GM12878 (cell line): ENCODE data around the gene TAF4. TPM values are rescaled to one million over a fixed set of nuclear protein-coding genes. Genes with fewer than 3 reads are reported as not detected.

Source experiments
- ATAC-seq: fragments of 200-7000 bp; cut with Tn5 transposase; 3 replicates; pipeline ENCODE4 v1.9.1; 2020; ENCODE audit warnings: mild to moderate bottlenecking, moderate library complexity
- BruUV-seq: library from RNA; stranded (reverse); fragments of 400-500 nt; replicated peaks from 2 replicates; lab custom pipeline; 2021; lab: Mats Ljungman, UMichigan
- CTCF ChIA-PET: fragments of 300-600 bp; sonication (Branson Sonifier 250); formaldehyde crosslinking; extraction: SDS; loops from one replicate; lab custom pipeline; 2021; ENCODE audit warnings: inconsistent platforms; lab: Yijun Ruan, JAX
- POLR2A ChIA-PET: fragments of 350-600 bp; formaldehyde crosslinking; extraction: SDS; loops from one replicate; lab custom pipeline; 2021; ENCODE audit warnings: inconsistent platforms; lab: Charles Lee
- RAD21 ChIA-PET: fragments of 300-600 bp; sonication (Branson Sonifier 250); formaldehyde crosslinking; loops from one replicate; lab custom pipeline; 2023; ENCODE audit warnings: antibody characterized with exemption; ENCODE audit not compliant: unreplicated experiment; lab: Charles Lee
- SMC1A ChIA-PET: fragments of 300-600 bp; sonication (Branson Sonifier 250); formaldehyde crosslinking; loops from one replicate; lab custom pipeline; 2023; ENCODE audit not compliant: unreplicated experiment, uncharacterized antibody; lab: Charles Lee
- DNase-seq: peaks from one replicate; pipeline ENCODE4 v3.0.0-alpha.2; 2011; ENCODE audit warnings: low read depth, low spot score
- FAIRE-seq: peaks from 3 replicates; lab custom pipeline; 2011; peaks lifted over from hg19 to GRCh38; lab: Jason Lieb, UNC
- H2AFZ ChIP-seq: 2 replicates; pipeline ENCODE4 v1.6.0; 2011; ENCODE audit warnings: low read depth, low read length, control low read depth; ENCODE audit not compliant: control insufficient read depth
- H3K27ac ChIP-seq: 2 replicates; pipeline ENCODE4 v1.5.1; 2011; ENCODE audit warnings: control low read depth; ENCODE audit not compliant: control insufficient read depth, insufficient read depth
- H3K27me3 ChIP-seq, 2 experiments: replicated peaks in 1 of 2; 2 replicates each; pipeline versions ENCODE4 v1.6.0 to v1.6.1; 2011; ENCODE audit warnings: low read length in 1 of 2; ENCODE audit not compliant: control insufficient read depth in 2 of 2, insufficient read depth in 2 of 2
- H3K36me3 ChIP-seq, 2 experiments: 2 replicates each; pipeline ENCODE4 v1.5.1; 2011; ENCODE audit warnings: low read length in 1 of 2; ENCODE audit not compliant: control insufficient read depth in 2 of 2, insufficient read depth in 2 of 2
- H3K4me1 ChIP-seq: 2 replicates; pipeline ENCODE4 v1.6.1; 2011; ENCODE audit warnings: mild to moderate bottlenecking, low read length, moderate library complexity, mixed read lengths; ENCODE audit not compliant: control insufficient read depth, insufficient read depth
- H3K4me2 ChIP-seq: 2 replicates; pipeline ENCODE4 v1.6.0; 2011; ENCODE audit warnings: control low read depth; ENCODE audit not compliant: control insufficient read depth, insufficient read depth
- H3K4me3 ChIP-seq: fragments of 200-600 bp; sonication (generic); 2 replicates; pipeline ENCODE4 v1.5.1; 2016
- H3K79me2 ChIP-seq: 2 replicates; pipeline ENCODE4 v1.6.0; 2011; ENCODE audit warnings: low read length; ENCODE audit not compliant: control insufficient read depth, insufficient read depth
- H3K9ac ChIP-seq: 2 replicates; pipeline ENCODE4 v1.8.0; 2011; ENCODE audit warnings: low read length, control low read depth, mixed read lengths; ENCODE audit not compliant: control insufficient read depth, insufficient read depth
- H3K9me3 ChIP-seq: replicated peaks from 3 replicates; pipeline ENCODE4 v1.5.1; 2011; ENCODE audit warnings: mild to moderate bottlenecking, low read length; ENCODE audit not compliant: control insufficient read depth, insufficient read depth
- H4K20me1 ChIP-seq: 2 replicates; pipeline ENCODE4 v1.6.0; 2011; ENCODE audit not compliant: control insufficient read depth, insufficient read depth
- EGR1 ChIP-seq, 2 experiments: IDR thresholded peaks; 1 replicate in 1 of 2; 2 replicates in 1 of 2; pipeline ENCODE4 v1.6.1; 2011 to 2012; ENCODE audit warnings: low read depth in 2 of 2, low read length in 2 of 2, borderline replicate concordance in 1 of 2, mild to moderate bottlenecking in 1 of 2, moderate library complexity in 1 of 2
- MXI1 ChIP-seq: fragments of 150-350 bp; IDR thresholded peaks from 2 replicates; pipeline ENCODE4 v1.6.1; 2011; ENCODE audit warnings: low read depth, mild to moderate bottlenecking, inconsistent platforms, low read length, improper control_type of control experiment
- NKRF ChIP-seq: fragments of 450-650 bp; conservative IDR thresholded peaks from 2 replicates; pipeline ENCODE4 v1.6.1; 2017; ENCODE audit warnings: mild to moderate bottlenecking, moderate library complexity
- TCF3 ChIP-seq: IDR thresholded peaks from 2 replicates; pipeline ENCODE4 v1.6.1; 2012; ENCODE audit warnings: low read depth, mild to moderate bottlenecking, low read length, borderline replicate concordance; ENCODE audit not compliant: insufficient read depth
- USF2 ChIP-seq: IDR thresholded peaks from 2 replicates; pipeline ENCODE4 v1.6.1; 2011; ENCODE audit warnings: low read depth, low read length, improper control_type of control experiment, borderline replicate concordance
- ZNF217 ChIP-seq: fragments of 450-650 bp; IDR thresholded peaks from 2 replicates; pipeline ENCODE4 v1.6.1; 2017; ENCODE audit warnings: antibody characterized with exemption, mild to moderate bottlenecking
- ZZZ3 ChIP-seq: IDR thresholded peaks from 2 replicates; pipeline ENCODE4 v1.6.1; 2011; ENCODE audit warnings: low read depth; ENCODE audit not compliant: control insufficient read depth, insufficient read length
- WGBS: methylation state at CpG from one replicate; pipeline ENCODE4 v1.1.6; 2016; ENCODE audit warnings: low lambda C conversion rate; ENCODE audit not compliant: insufficient replicate concordance, insufficient coverage; ENCODE audit errors: missing lambda C conversion rate; 5-methylcytosine and 5-hydroxymethylcytosine counted together
- in situ Hi-C: fragments of 300-500 bp; cut with MboI; formaldehyde crosslinking; loops from 9 replicates; pipeline ENCODE4 v1.14.3; 2018; ENCODE audit warnings: mixed read lengths
- intact Hi-C: fragments of 100-400 bp; cut with micrococcal nuclease; formaldehyde crosslinking; loops from one replicate; pipeline ENCODE4 v1.14.2; 2022; ENCODE audit not compliant: unreplicated experiment
- polyA plus RNA-seq, 11 experiments: library from polyadenylated mRNA; depleted of rRNA in 4 of 11; unstranded in 6 of 11; stranded (reverse) in 5 of 11; fragments of >200 nt; fragmentation: Nextera tagmentation in 4 of 11; fragmentation: Illumina TruSeq in 1 of 11; extraction: Ambion mirVana in 4 of 11; extraction: Trizol in 1 of 11; gene quantifications; 1 replicate in 1 of 11; 2 replicates in 10 of 11; pipeline versions ENCODE4 v1.2.1 to v1.2.3, GENCODE V29; 2011 to 2016; ENCODE audit warnings: inconsistent platforms in 2 of 11, missing spikeins in 2 of 11, low read depth in 1 of 11
- total RNA-seq, 4 experiments: library from RNA; depleted of rRNA in 3 of 4; stranded (reverse); fragments of >200 nt in 3 of 4; fragmentation: Illumina TruSeq in 1 of 4; extraction: Trizol in 1 of 4; gene quantifications; 2 replicates each; pipeline versions ENCODE4 v1.2.1 to v1.2.3, GENCODE V29; 2013 to 2021

The TAF4 gene
- total and polyA plus RNA-seq, 10 of the 15 experiments (the other 5 are each of a cell fraction or from before 2014, with no cell fraction given) = 0.39 to 16.9 (median 3.4) TPM

GRCh38 chr20:62059401-62059800, 6.3 kb downstream of the TAF4 start (continued):
- TF ChIP-seq MXI1 = no peak

- over 99% methylated on average over 9 of the region's 11 CpGs for WGBS
- no peak overlapping the region for H2AFZ ChIP-seq
- POLR2A ChIA-PET = no interaction called here
- intact Hi-C loops (no loop called here), in situ Hi-C loops (no loop called here)
- RAD21 ChIA-PET = no interaction called here
- peaks cover 0 to 2% of the 10 kb centered on the region in 2 experiments; a peak in 2 of 4 replicates for H3K36me3 ChIP-seq
- no peak overlapping the region for H3K27ac ChIP-seq
- H3K4me3 ChIP-seq = no peak overlapping the region
- H3K27me3 ChIP-seq = no peaks in the 10 kb centered on the region
- no peak overlapping the region for H3K4me2 ChIP-seq
- H3K4me1 ChIP-seq = no peaks in the 10 kb centered on the region
- TF ChIP-seq NKRF (no peak), TCF3 (no peak), USF2 (no peak), ZZZ3 (no peak), EGR1 (IDR thresholded peaks at IDR 0.05; ENCODE audit: borderline replicate concordance in 1 of 2, low read depth in 2 of 2, low read length in 2 of 2) (no peak), ZNF217 (no peak)
- H4K20me1 ChIP-seq = 0 out of 2 replicates have a peak, but pooled peaks cover 4% of the 10 kb centered on the region
- SMC1A ChIA-PET = interaction anchor here (1.0 kb wide), 1 partner anchor 20 kb away, joined by 3 read pairs; no protein-coding TSS in a partner anchor
- FAIRE-seq (no peak), DNase-seq (no peak), ATAC-seq (no peak)
- peaks cover 39% of the 10 kb centered on the region for H3K79me2 ChIP-seq
- H3K9me3 ChIP-seq = no peaks in the 10 kb centered on the region; the same call in 2 of the 3 replicates
- no peak overlapping the region for H3K9ac ChIP-seq
- CTCF ChIA-PET = interaction anchor here (1.2 kb wide), 1 partner anchor 48 kb away, joined by 4 read pairs; no protein-coding TSS in a partner anchor
- no TSS peak for BruUV-seq
Measured at GRCh38 chr20:62058941-62059340, 6.7 kb downstream of the TAF4 start.
